Measurements from ENCODE around the gene ZBTB7C.
A peak's percentile ranks its signal among the peaks of the same experiment; 100 is the strongest.

The ZBTB7C gene

GRCh38 chr18:48410095-48410920, 1.1 kb upstream of the ZBTB7C start (continued):
- no peak for TF ChIP-seq HIC1 (tag by site-specific recombination; IDR thresholded peaks at IDR 0.05)
- TF ChIP-seq, protein P1, sequence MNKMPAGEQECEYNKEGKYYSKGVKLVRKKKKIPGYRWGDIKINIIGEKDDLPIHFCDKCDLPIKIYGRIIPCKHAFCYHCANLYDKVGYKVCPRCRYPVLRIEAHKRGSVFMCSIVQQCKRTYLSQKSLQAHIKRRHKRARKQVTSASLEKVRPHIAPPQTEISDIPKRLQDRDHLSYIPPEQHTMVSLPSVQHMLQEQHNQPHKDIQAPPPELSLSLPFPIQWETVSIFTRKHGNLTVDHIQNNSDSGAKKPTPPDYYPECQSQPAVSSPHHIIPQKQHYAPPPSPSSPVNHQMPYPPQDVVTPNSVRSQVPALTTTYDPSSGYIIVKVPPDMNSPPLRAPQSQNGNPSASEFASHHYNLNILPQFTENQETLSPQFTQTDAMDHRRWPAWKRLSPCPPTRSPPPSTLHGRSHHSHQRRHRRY (tag by site-specific recombination; IDR thresholded peaks at IDR 0.05), result no peak
- TF ChIP-seq ZNF561 (tag by site-specific recombination; IDR thresholded peaks at IDR 0.05; ENCODE audit: borderline replicate concordance), result no peak
- TF ChIP-seq ZNF211 (tag by site-specific recombination; IDR thresholded peaks at IDR 0.05; ENCODE audit: low read depth), result no peak
- peak; percentile 99 for TF ChIP-seq ZNF423 (tag by site-specific recombination; IDR thresholded peaks at IDR 0.05)
- TF ChIP-seq, protein P2, sequence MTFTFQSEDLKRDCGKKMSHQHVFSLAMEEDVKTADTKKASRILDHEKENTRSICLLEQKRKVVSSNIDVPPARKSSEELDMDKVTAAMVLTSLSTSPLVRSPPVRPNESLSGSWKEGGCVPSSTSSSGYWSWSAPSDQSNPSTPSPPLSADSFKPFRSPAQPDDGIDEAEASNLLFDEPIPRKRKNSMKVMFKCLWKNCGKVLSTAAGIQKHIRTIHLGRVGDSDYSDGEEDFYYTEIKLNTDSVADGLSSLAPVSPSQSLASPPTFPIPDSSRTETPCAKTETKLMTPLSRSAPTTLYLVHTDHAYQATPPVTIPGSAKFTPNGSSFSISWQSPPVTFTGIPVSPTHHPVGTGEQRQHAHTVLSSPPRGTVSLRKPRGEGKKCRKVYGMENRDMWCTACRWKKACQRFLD (tag by site-specific recombination; IDR thresholded peaks at IDR 0.05), result no peak
- TF ChIP-seq ZNF664 (tag by site-specific recombination; IDR thresholded peaks at IDR 0.05), result no peak
- TF ChIP-seq KLF16 (tag by site-specific recombination; IDR thresholded peaks at IDR 0.05), result no peak; the same call in 1 of the 2 replicates
- no peak for TF ChIP-seq ZSCAN16 (tag by site-specific recombination; IDR thresholded peaks at IDR 0.05)
- TF ChIP-seq ZBTB7A (tag by site-specific recombination; IDR thresholded peaks at IDR 0.05; ENCODE audit: low read depth), result no peak
- TF ChIP-seq ZNF837 (tag by site-specific recombination; IDR thresholded peaks at IDR 0.05), result no peak
- no peak for TF ChIP-seq ZNF2 (tag by site-specific recombination; IDR thresholded peaks at IDR 0.05)
- no peak for TF ChIP-seq ZNF157 (tag by site-specific recombination; IDR thresholded peaks at IDR 0.05)
- TF ChIP-seq ZXDB (tag by site-specific recombination; IDR thresholded peaks at IDR 0.05), result no peak
- TF ChIP-seq, protein P3, sequence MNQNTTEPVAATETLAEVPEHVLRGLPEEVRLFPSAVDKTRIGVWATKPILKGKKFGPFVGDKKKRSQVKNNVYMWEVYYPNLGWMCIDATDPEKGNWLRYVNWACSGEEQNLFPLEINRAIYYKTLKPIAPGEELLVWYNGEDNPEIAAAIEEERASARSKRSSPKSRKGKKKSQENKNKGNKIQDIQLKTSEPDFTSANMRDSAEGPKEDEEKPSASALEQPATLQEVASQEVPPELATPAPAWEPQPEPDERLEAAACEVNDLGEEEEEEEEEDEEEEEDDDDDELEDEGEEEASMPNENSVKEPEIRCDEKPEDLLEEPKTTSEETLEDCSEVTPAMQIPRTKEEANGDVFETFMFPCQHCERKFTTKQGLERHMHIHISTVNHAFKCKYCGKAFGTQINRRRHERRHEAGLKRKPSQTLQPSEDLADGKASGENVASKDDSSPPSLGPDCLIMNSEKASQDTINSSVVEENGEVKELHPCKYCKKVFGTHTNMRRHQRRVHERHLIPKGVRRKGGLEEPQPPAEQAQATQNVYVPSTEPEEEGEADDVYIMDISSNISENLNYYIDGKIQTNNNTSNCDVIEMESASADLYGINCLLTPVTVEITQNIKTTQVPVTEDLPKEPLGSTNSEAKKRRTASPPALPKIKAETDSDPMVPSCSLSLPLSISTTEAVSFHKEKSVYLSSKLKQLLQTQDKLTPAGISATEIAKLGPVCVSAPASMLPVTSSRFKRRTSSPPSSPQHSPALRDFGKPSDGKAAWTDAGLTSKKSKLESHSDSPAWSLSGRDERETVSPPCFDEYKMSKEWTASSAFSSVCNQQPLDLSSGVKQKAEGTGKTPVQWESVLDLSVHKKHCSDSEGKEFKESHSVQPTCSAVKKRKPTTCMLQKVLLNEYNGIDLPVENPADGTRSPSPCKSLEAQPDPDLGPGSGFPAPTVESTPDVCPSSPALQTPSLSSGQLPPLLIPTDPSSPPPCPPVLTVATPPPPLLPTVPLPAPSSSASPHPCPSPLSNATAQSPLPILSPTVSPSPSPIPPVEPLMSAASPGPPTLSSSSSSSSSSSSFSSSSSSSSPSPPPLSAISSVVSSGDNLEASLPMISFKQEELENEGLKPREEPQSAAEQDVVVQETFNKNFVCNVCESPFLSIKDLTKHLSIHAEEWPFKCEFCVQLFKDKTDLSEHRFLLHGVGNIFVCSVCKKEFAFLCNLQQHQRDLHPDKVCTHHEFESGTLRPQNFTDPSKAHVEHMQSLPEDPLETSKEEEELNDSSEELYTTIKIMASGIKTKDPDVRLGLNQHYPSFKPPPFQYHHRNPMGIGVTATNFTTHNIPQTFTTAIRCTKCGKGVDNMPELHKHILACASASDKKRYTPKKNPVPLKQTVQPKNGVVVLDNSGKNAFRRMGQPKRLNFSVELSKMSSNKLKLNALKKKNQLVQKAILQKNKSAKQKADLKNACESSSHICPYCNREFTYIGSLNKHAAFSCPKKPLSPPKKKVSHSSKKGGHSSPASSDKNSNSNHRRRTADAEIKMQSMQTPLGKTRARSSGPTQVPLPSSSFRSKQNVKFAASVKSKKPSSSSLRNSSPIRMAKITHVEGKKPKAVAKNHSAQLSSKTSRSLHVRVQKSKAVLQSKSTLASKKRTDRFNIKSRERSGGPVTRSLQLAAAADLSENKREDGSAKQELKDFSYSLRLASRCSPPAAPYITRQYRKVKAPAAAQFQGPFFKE (tag by site-specific recombination; IDR thresholded peaks at IDR 0.05; ENCODE audit: borderline replicate concordance), result no peak
- peak; percentile 79 for TF ChIP-seq KLF9 (tag by site-specific recombination; IDR thresholded peaks at IDR 0.05; ENCODE audit: low read depth)
- TF ChIP-seq ZNF548 (tag by site-specific recombination; IDR thresholded peaks at IDR 0.05), result no peak
- TF ChIP-seq ZFP41 (tag by site-specific recombination; IDR thresholded peaks at IDR 0.05; ENCODE audit: borderline replicate concordance), result no peak
- no peak for TF ChIP-seq ZNF747 (tag by site-specific recombination; IDR thresholded peaks at IDR 0.05)
- no peak for TF ChIP-seq ZNF146 (tag by site-specific recombination; IDR thresholded peaks at IDR 0.05)
- TF ChIP-seq ZNF776 (tag by site-specific recombination; IDR thresholded peaks at IDR 0.05; ENCODE audit: borderline replicate concordance), result no peak
- no peak for TF ChIP-seq ZNF433 (tag by site-specific recombination; IDR thresholded peaks at IDR 0.05; ENCODE audit: low read depth)
- TF ChIP-seq, protein P4, sequence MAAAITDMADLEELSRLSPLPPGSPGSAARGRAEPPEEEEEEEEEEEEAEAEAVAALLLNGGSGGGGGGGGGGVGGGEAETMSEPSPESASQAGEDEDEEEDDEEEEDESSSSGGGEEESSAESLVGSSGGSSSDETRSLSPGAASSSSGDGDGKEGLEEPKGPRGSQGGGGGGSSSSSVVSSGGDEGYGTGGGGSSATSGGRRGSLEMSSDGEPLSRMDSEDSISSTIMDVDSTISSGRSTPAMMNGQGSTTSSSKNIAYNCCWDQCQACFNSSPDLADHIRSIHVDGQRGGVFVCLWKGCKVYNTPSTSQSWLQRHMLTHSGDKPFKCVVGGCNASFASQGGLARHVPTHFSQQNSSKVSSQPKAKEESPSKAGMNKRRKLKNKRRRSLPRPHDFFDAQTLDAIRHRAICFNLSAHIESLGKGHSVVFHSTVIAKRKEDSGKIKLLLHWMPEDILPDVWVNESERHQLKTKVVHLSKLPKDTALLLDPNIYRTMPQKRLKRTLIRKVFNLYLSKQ (tag by site-specific recombination; IDR thresholded peaks at IDR 0.05; ENCODE audit: borderline replicate concordance), result no peak
- TF ChIP-seq ZNF530 (tag by site-specific recombination; IDR thresholded peaks at IDR 0.05; ENCODE audit: low read depth), result no peak
- no peak for TF ChIP-seq YY1 (tag by site-specific recombination; IDR thresholded peaks at IDR 0.05)
- TF ChIP-seq ZNF174 (tag by site-specific recombination; IDR thresholded peaks at IDR 0.05), result no peak
- TF ChIP-seq, protein P5, sequence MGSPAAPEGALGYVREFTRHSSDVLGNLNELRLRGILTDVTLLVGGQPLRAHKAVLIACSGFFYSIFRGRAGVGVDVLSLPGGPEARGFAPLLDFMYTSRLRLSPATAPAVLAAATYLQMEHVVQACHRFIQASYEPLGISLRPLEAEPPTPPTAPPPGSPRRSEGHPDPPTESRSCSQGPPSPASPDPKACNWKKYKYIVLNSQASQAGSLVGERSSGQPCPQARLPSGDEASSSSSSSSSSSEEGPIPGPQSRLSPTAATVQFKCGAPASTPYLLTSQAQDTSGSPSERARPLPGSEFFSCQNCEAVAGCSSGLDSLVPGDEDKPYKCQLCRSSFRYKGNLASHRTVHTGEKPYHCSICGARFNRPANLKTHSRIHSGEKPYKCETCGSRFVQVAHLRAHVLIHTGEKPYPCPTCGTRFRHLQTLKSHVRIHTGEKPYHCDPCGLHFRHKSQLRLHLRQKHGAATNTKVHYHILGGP (tag by site-specific recombination; IDR thresholded peaks at IDR 0.05), result no peak
